ENCODE measurements around the gene KCTD1. TPM values are rescaled to one million over a fixed set of nuclear protein-coding genes. Genes with fewer than 3 reads are reported as not detected.
A peak's percentile ranks its signal among the peaks of the same experiment; 100 is the strongest.

The KCTD1 gene
- total RNA-seq = 1 to 10 TPM; 4.4 to 5.6 TPM

DNA sequence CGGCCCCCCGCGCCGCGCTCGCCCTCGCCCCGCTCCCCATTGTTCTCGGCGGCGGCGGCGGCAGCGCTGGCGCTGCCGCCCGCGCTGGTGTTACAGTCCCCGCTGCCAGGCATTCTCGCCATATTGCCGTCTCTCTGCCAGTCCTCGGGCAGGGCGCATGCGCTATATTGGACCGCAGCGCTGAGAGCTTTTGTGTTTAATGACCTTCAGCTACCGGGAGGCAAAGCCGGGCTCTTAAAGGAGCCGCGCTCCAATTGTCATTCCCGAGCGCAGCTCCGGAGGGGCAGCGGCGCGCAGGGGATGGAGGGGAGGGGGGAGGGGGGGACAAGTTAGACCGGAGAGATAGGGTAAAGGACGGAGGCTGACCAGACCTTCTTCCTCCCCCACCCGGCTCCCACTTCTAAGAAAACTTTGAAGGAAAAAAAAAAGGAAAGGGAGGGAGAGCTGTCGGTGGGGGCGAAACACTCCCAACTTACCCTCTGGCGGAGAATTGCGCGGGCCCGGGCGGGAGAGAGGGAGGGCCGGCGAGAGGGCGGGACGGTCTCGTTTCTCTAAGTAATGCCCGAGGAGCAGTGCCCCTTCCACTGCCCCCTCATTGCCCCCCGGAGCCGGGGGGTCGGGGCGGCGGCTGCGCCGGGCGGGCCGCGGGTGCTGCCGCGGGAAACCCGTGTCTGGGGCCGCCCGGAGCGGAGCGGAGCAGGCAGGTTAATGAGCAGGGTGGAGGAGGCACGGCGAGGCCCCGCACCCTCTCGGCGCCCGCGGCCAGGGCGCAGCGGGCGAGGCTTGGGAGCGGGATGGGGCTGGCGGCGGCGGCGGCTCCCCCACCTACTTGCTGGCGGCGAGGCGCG lies at the start of gene KCTD1:
Gene KCTD1 (minus strand): TSS at position 139 of the 848 bp plus-strand sequence. CDS start 17 bp downstream, at position 122.
- Mint-ChIP-seq H3K4me1 (peaks cover 31% of the 10 kb centered on the region), H3K4me3 (peak within 1 kb of the TSS; percentile 82), H3K36me3 (ENCODE audit: low read depth) (peaks cover 8% of the 10 kb centered on the region), H3K27ac (peak within 1 kb of the TSS; percentile 18), H3K9me3 (no peaks in the 10 kb centered on the region), H3K27me3 (peaks cover 37% of the 10 kb centered on the region)
- CTCF ChIA-PET = interaction anchor here (0.7 to 1.2 kb wide), 6 partner anchors 8 to 239 kb away, joined by 3 to 5 read pairs (median 4); no protein-coding TSS in a partner anchor
- POLR2A ChIA-PET = interaction anchor here (1.1 to 1.4 kb wide), 4 partner anchors 9 to 165 kb away, joined by 3 to 5 read pairs (median 4); no protein-coding TSS in a partner anchor
- peak; percentile 81 for DNase-seq

DNA sequence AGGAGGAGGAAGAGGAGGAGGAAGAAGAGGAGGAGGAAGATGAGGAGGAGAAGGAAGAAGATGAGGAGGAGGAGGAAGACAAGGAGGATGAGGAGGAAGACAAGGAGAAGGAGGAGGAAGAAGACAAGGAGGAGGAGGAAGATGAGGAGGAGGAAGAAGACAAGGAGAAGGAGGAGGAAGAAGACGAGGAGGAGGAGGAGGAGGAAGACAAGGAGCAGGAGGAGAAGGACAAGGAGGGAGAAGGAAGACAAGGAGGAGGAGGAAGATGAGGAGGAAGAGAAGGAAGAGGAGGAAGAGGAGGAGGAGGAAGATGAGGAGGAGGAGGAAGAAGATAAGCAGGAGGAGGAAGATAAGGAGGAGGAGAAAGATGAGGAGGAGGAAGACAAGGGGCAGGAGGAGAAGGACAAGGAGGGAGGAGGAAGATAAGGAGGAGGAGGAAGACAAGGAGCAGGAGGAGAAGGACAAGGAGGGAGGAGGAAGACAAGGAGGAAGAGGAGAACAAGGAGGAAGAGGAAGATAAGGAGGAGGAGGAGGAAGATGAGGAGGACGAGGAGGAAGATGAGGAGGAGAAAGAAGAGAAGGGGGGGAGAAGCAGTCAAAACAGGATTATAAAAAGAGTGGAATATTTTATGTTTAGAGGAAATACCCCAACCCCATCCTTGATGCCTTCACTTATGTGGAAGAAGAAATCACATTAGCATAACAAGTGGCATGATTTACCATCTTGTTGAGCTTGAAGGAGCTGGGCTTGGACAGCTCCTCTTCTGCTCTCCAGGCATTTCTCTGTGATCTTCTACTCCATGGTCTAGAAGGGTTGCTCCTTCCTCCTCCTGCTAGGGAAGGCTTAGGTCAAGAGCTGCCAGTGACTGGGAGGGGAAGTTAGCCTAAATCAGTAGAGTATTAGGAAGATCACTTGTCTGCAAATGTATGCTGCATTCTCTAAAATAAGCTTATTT lies 45.3 kb upstream of the KCTD1 start:
- POLR2A ChIA-PET = no interaction called here
- CTCF ChIA-PET = no interaction called here
- no peak overlapping the region for H3K27ac Mint-ChIP-seq

DNA sequence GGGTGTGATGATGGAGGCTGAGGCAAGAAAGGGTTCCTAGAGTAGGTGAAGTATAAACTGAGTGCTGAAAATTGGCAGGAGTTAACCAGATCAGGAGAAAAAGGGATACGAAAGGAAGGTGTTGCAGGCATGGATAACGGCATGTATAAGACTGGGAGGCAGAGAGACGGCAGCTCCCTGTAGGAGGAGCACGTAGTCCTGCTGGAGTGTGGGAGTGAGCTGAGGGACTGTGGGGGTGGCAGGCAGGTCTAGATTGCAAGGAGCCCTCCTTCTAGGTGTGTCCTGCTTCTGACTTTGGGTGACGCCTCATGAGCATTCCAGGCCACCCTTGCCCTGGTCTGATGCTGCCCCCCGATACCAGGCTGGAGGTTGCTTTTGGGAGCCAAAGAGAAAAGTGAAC lies 36.4 kb upstream of the KCTD1 start:
- CTCF ChIA-PET = no interaction called here

More for the DNA sequence above, 45.3 kb upstream of the KCTD1 start:
- Mint-ChIP-seq H3K27me3 (no peaks in the 10 kb centered on the region), H3K4me3 (no peak overlapping the region), H3K4me1 (no peaks in the 10 kb centered on the region), H3K36me3 (ENCODE audit: low read depth) (no peaks in the 10 kb centered on the region), H3K9me3 (no peaks in the 10 kb centered on the region)
- DNase-seq = no peak

DNA sequence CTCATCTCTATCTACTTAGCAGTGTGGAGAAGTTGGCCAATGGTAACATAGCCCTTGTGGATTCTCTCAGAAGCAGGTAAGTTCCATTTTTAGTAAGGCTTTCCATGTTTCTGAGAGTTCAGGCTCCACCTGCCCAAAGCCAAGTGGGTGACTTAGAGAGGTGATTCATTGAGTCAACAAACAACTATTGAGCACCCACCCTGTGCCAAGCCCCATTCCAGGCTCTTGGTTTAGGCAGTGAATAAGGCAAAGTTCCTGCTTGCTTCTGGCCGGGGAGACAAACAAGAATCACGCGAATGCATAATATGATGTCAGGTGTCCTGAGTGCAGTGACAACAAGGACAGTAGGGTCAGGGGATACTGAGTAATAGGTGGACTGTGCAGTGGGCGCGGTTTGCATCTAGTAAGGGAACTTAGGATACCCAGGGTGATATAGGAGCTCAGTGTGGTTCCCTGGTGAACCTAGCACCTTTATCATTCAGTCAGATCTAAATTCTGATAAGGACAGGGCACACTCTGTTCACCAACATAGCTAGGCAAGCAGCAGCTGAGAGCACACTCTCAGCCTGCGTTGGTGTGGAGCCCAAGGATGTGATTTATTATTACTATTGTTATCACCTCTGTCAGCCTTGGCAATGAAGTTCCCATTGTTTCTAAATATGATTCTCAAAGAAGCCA lies 31.7 kb upstream of the KCTD1 start:
- H3K36me3 Mint-ChIP-seq (ENCODE audit: low read depth) = no peaks in the 10 kb centered on the region
- no peaks in the 10 kb centered on the region for H3K9me3 Mint-ChIP-seq
- ChIA-PET CTCF (no interaction called here), POLR2A (interaction anchor here (1.8 kb wide), 1 partner anchor 32 kb away, joined by 5 read pairs; the partner anchor contains the start of gene KCTD1)
- H3K27me3 Mint-ChIP-seq = peaks cover 21% of the 10 kb centered on the region
- no peak overlapping the region for H3K27ac Mint-ChIP-seq
- DNase-seq = no peak
- H3K4me3 Mint-ChIP-seq = no peak overlapping the region
- peaks cover under 1% of the 10 kb centered on the region for H3K4me1 Mint-ChIP-seq

More for the DNA sequence above, 36.4 kb upstream of the KCTD1 start:
- no peaks in the 10 kb centered on the region for H3K9me3 Mint-ChIP-seq
- no peaks in the 10 kb centered on the region for H3K4me1 Mint-ChIP-seq
- DNase-seq = no peak
- no peak overlapping the region for H3K4me3 Mint-ChIP-seq
- no peak overlapping the region for H3K27ac Mint-ChIP-seq
- no peaks in the 10 kb centered on the region for H3K36me3 Mint-ChIP-seq (ENCODE audit: low read depth)
- POLR2A ChIA-PET = no interaction called here
- peaks cover 5% of the 10 kb centered on the region for H3K27me3 Mint-ChIP-seq

DNA sequence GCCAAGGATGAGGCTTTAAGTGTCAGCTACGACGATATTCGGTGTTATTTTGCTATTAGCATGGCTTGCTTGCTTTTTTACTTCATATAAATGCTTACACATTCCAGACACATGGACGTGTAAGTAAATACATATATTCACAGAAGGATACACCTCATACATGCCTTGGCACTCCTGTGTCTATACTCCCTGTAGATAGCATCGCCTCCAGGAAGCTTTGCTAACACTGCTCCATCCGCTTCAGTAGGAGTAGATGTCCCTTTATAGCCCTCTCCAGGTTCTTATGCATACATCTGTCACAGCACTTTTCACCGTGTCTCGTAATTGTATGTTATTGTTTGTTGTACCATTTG lies 27.5 kb upstream of the KCTD1 start:
- H3K4me1 Mint-ChIP-seq = peaks cover 2% of the 10 kb centered on the region
- peaks cover 36% of the 10 kb centered on the region for H3K27me3 Mint-ChIP-seq
- ChIA-PET POLR2A (no interaction called here), CTCF (no interaction called here)
- no peak for DNase-seq
- no peaks in the 10 kb centered on the region for H3K9me3 Mint-ChIP-seq
- H3K36me3 Mint-ChIP-seq (ENCODE audit: low read depth) = no peaks in the 10 kb centered on the region
- H3K27ac Mint-ChIP-seq = no peak overlapping the region
- H3K4me3 Mint-ChIP-seq = no peak overlapping the region

DNA sequence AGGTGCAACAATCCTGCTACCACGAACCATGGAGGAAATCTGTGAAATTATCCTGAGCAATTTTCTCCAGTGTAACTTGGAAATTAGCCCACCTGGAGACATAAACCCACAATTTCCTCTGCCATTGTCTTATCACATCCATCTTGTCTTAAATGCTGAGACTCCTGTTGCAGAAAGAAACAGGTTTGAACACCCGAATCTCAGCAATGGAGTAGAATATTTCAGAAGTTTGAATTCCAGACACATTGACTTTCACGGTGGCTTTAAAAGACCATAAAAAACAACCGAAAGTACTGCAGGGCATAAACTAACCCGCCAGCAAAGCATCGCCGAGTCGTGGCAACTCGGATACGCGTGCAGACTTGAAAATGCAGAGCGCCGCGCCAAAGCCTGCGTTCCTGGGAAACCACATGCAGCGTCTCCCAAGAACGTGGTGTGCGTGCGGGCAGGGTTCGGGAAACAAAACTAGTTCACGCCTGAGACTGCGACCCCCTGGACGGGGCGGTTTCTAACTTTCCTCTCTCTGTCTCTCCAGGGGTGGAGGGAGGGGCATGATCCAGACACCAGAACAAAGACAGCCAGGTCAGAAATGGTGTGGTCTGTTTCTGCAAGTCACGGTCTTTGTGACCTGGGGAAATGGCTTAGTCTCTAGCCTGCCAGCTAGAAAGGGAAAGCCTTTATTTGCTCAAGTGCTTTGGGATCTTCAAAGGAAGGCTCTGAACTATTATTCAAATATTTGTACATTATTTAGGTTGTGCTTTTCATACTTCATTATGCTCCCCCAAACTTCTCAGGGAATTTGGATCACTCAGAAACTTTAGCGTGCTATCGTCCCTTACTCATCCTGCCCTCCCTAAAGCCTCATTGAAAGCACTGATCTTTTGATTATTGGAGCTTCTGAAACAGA lies 26.9 kb upstream of the KCTD1 start:
- no peaks in the 10 kb centered on the region for H3K9me3 Mint-ChIP-seq
- no peak overlapping the region for H3K4me3 Mint-ChIP-seq
- H3K36me3 Mint-ChIP-seq (ENCODE audit: low read depth) = no peaks in the 10 kb centered on the region
- peaks cover 36% of the 10 kb centered on the region for H3K27me3 Mint-ChIP-seq
- POLR2A ChIA-PET = no interaction called here
- H3K4me1 Mint-ChIP-seq = peaks cover 2% of the 10 kb centered on the region
- no peak for DNase-seq
- no peak overlapping the region for H3K27ac Mint-ChIP-seq
- CTCF ChIA-PET = interaction anchor here (1.1 kb wide), 1 partner anchor 27 kb away, joined by 4 read pairs; the partner anchor contains the start of gene KCTD1

DNA sequence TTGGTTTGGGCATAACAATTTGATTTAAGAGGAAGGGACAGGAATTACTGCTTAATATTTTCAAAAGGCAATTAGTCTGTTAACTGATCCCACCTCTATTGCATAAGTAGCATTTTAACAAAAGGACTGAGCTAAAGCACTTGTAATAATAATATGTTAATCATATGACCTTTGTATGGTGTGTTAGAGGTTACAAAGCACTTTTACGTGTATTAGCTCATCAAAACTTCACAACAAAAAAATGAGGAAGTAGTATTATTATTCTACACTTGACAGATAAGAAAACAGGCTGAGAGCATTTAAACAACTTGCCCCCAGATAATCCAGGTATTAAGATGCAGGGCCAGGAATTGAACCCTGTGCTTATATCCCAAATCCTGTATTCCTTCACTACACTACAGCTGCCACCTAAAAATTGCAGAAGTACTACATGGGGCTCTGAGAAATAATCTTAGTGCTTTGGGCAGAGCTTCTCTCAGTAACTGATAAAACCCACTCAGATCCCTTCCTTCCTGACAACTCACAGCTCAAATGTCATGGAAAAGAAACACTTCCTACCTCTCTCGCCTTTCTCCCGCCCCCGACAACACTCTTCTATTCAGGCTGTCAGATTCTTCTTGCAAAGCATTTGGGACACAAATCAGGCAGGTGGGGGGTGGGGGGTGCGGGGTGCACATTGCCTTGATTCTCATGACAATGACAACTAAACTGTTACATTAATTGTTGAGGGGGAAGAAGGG lies 20.7 kb upstream of the KCTD1 start:
- H3K36me3 Mint-ChIP-seq (ENCODE audit: low read depth) = no peaks in the 10 kb centered on the region
- POLR2A ChIA-PET = no interaction called here
- H3K27me3 Mint-ChIP-seq = peaks cover 14% of the 10 kb centered on the region
- H3K4me3 Mint-ChIP-seq = no peak overlapping the region
- no peak overlapping the region for H3K27ac Mint-ChIP-seq
- H3K9me3 Mint-ChIP-seq = no peaks in the 10 kb centered on the region
- CTCF ChIA-PET = no interaction called here
- no peaks in the 10 kb centered on the region for H3K4me1 Mint-ChIP-seq
- no peak for DNase-seq

DNA sequence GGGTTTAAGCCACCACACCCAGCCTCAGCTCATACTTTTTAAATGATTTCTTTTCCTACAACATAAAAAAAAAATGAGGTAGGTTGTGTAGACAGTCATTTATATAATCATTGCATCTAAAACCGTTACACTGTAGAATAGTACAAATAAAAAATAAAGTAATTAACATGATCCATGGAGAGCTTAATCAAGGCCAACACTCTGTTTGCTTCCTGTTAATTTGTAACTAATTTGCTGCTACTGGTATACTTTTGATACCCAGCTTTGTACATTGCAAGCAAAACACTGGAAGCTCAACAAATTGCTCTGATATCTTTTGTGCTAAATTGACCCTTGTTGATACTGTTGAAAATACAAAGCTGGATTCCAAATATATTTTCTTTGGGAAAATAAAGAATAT lies 20.2 kb upstream of the KCTD1 start:
- Mint-ChIP-seq H3K4me1 (no peaks in the 10 kb centered on the region), H3K36me3 (ENCODE audit: low read depth) (no peaks in the 10 kb centered on the region), H3K27me3 (peaks cover 10% of the 10 kb centered on the region), H3K9me3 (no peaks in the 10 kb centered on the region), H3K27ac (no peak overlapping the region), H3K4me3 (no peak overlapping the region)
- ChIA-PET CTCF (no interaction called here), POLR2A (no interaction called here)
- DNase-seq = no peak

DNA sequence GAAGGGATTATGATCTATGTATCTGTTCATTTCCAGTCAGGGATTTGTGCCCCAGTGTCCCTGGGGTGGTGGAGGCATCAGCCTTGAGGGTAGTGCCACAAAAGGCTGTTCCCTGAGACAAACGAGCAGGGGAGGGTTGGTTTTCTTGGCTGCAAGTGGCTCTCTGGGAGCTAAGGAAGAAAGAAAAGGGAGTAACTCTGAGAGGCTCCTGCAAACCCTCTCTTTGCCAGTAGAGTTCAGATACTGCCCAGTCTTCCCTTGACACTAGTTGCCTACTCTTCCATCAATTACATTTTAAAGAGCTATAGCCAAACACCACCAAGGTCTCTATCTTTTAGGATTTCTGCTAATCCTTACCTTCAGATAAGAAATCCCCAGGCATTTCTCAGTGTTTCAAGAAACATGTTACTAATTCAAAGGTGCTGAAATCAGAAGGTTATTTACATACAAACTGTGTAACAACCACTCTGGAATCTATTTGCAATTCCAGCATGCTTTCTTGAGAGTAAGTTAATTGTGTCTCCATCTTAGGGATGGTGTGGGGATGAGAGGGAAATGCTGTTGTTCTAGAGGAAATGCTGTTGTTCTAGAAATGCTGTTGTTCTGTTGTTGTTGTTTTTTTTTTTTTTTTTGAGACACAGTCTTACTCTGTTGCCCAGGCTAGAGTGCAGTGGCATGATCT lies 18.7 kb upstream of the KCTD1 start:
- Mint-ChIP-seq H3K27ac (no peak overlapping the region), H3K9me3 (no peaks in the 10 kb centered on the region), H3K4me1 (no peaks in the 10 kb centered on the region), H3K36me3 (ENCODE audit: low read depth) (no peaks in the 10 kb centered on the region), H3K4me3 (no peak overlapping the region), H3K27me3 (peaks cover 6% of the 10 kb centered on the region)
- ChIA-PET POLR2A (no interaction called here), CTCF (no interaction called here)
- no peak for DNase-seq

DNA sequence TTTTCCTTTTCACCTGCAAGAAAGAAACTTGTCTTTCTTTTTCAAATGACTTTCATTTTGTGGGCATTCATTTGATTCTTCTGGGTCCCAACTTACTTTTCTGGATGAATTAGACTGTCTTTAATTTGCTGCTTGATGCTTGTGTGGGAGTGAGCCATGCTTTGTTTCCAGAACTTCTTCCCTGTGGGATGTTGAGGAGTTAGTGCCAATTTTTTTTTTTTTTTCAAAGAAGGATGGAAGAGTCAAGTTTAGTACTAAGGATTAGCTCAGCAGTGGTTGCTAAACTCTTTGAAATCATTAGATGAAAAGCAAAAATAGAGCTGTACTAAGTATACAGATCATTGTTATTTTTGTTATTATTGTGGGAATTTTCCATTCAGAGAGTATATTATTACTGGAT lies 17.2 kb upstream of the KCTD1 start:
- no peaks in the 10 kb centered on the region for H3K9me3 Mint-ChIP-seq
- POLR2A ChIA-PET = no interaction called here
- H3K27me3 Mint-ChIP-seq = peaks cover 6% of the 10 kb centered on the region
- no peak overlapping the region for H3K4me3 Mint-ChIP-seq
- H3K4me1 Mint-ChIP-seq = no peaks in the 10 kb centered on the region
- no peak for DNase-seq
- CTCF ChIA-PET = no interaction called here
- H3K36me3 Mint-ChIP-seq (ENCODE audit: low read depth) = no peaks in the 10 kb centered on the region
- no peak overlapping the region for H3K27ac Mint-ChIP-seq

DNA sequence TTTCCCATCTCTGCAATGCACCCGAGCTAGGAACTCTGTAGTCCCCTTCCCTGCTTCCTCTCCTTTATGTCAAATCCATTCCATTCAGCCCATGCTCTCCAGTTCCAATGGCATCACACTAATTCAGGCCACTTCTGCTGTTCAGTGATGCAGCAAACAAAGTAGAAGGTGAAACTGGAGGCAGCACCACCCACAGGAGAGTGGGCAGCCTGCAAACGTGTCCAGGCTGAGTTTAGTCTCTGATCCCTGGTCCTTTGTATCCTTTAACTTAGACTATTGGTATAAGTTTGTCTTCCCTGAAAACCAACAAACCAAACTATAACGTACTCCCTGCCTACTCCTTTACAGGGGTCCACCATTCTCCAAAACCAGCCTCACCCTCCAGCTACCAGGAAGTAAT lies 14.7 kb upstream of the KCTD1 start:
- H3K4me1 Mint-ChIP-seq = no peaks in the 10 kb centered on the region
- no peaks in the 10 kb centered on the region for H3K9me3 Mint-ChIP-seq
- ChIA-PET CTCF (no interaction called here), POLR2A (no interaction called here)
- H3K4me3 Mint-ChIP-seq = no peak overlapping the region
- no peak for DNase-seq
- peaks cover 10% of the 10 kb centered on the region for H3K27me3 Mint-ChIP-seq
- H3K27ac Mint-ChIP-seq = no peak overlapping the region
- no peaks in the 10 kb centered on the region for H3K36me3 Mint-ChIP-seq (ENCODE audit: low read depth)
